HG03354 (cell line): ENCODE measurements around the gene ADAP2.
"Not testable (repeated sequence)": the region's sequence is repeated elsewhere in the genome, so short reads cannot be mapped to it uniquely, and the experiment has no call there.

ENCODE experiments used
- ATAC-seq: cut with Tn5 transposase; IDR thresholded peaks from one replicate; pipeline ENCODE4 v1.9.1; 2021; ENCODE audit warnings: mild to moderate bottlenecking; ENCODE audit not compliant: unreplicated experiment, poor library complexity, severe bottlenecking

ADAP2 gene

GRCh38 chr17:30929081-30929633, 7.4 kb downstream of the ADAP2 start:
- ATAC-seq, result no peak

GRCh38 chr17:30929861-30930260, 8.1 kb downstream of the ADAP2 start:
- not testable (repeated sequence) for ATAC-seq

- no peak for ATAC-seq
Observed at GRCh38 chr17:30930495-30930894, 8.8 kb downstream of the ADAP2 start.

GRCh38 chr17:30931582-30931981, 9.8 kb downstream of the ADAP2 start:
- ATAC-seq, result not testable (repeated sequence)

- no peak for ATAC-seq
Observed at GRCh38 chr17:30933966-30934365, 12.2 kb downstream of the ADAP2 start.

- ATAC-seq, result no peak
Observed at GRCh38 chr17:30939051-30939689, 17.4 kb downstream of the ADAP2 start.

GRCh38 chr17:30942308-30943079, 20.7 kb downstream of the ADAP2 start:
- ATAC-seq, result no peak

GRCh38 chr17:30947796-30948195, 26.1 kb downstream of the ADAP2 start:
- no peak for ATAC-seq

- ATAC-seq, result no peak
Observed at GRCh38 chr17:30950189-30950588, 28.4 kb downstream of the ADAP2 start.

GRCh38 chr17:30950669-30951399, 29.1 kb downstream of the ADAP2 start:
- no peak for ATAC-seq

GRCh38 chr17:30952638-30953393, 31.1 kb downstream of the ADAP2 start:
- no peak for ATAC-seq

GRCh38 chr17:30954046-30954830, 32.5 kb downstream of the ADAP2 start:
- no peak for ATAC-seq

- no peak for ATAC-seq
Observed at GRCh38 chr17:30956764-30957374, 35.1 kb downstream of the ADAP2 start.

GRCh38 chr17:30957741-30958140, 36.0 kb downstream of the ADAP2 start:
- ATAC-seq, result no peak

GRCh38 chr17:30958187-30958586, 36.4 kb downstream of the ADAP2 start:
- ATAC-seq, result no peak

- ATAC-seq, result peak; percentile 66
Observed at GRCh38 chr17:30961209-30962188, 39.8 kb downstream of the ADAP2 start.

- ATAC-seq, result not testable (repeated sequence)
Observed at GRCh38 chr17:30964312-30964711, 42.6 kb downstream of the ADAP2 start.
